Skeletal muscle tissue (tissue), 4 donors: ENCODE results near the gene ASF1B. TPM values are rescaled to one million over a fixed set of nuclear protein-coding genes. Genes with fewer than 3 reads are reported as not detected.

Source experiments
- H3K27ac ChIP-seq: one replicate; pipeline ENCODE4 v1.7.0; 2013; ENCODE audit warnings: mild to moderate bottlenecking, low read depth, low read length, inconsistent platforms
- H3K27me3 ChIP-seq, 3 donors: one replicate each; pipeline ENCODE4 v1.7.0; 2013; ENCODE audit warnings: low read length in 3 of 3; ENCODE audit not compliant: control insufficient read depth in 3 of 3, insufficient read depth in 3 of 3
- H3K36me3 ChIP-seq, 3 donors: one replicate each; pipeline ENCODE4 v1.7.0; 2013; ENCODE audit warnings: low read length in 3 of 3; ENCODE audit not compliant: control insufficient read depth in 3 of 3, insufficient read depth in 3 of 3
- H3K4me1 ChIP-seq, 3 donors: one replicate each; pipeline ENCODE4 v1.7.0; 2013; ENCODE audit warnings: low read length in 3 of 3, mild to moderate bottlenecking in 3 of 3; ENCODE audit not compliant: control insufficient read depth in 3 of 3, insufficient read depth in 3 of 3
- H3K4me3 ChIP-seq, 3 donors: one replicate each; pipeline ENCODE4 v1.7.0; 2013; ENCODE audit warnings: low read length in 3 of 3
- H3K9ac ChIP-seq, 3 donors: one replicate each; pipeline ENCODE4 v1.7.0; 2013; ENCODE audit warnings: low read length in 3 of 3, mild to moderate bottlenecking in 3 of 3, moderate library complexity in 2 of 3, low read depth in 1 of 3
- H3K9me3 ChIP-seq, 3 donors: one replicate each; pipeline ENCODE4 v1.7.0; 2013; ENCODE audit warnings: low read length in 3 of 3; ENCODE audit not compliant: control insufficient read depth in 3 of 3
- total RNA-seq: library from RNA; depleted of rRNA; stranded (reverse); fragments of >200 nt; gene quantifications from one replicate; pipeline ENCODE4 v1.2.3, GENCODE V29; 2014
- donor health status: Osteomylitis.

Gene ASF1B
- total RNA-seq, 1 donor from 2014 or later, result 3.7 TPM

DNA sequence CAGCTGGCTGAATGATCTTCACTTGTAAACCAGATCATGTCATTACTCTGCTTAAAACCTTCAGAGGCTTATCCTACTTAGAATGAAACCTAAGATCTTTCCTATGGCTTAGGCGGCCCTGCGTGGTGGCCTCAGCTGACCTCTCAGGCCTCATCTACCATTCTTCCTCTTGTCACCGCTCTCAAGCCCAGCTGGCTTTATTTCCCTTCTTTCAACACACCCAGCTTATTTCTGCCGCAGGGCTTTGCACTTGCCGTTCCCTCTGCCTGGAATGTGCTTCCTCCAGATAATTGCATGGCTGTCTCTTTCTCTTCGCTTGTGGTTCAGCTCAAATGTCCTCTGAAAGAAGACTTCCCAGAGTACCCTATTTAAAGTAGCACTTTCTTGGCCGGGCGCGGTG, 3.6 kb upstream of the ASF1B start:
- peak overlapping the region; percentile 9 for H3K27ac ChIP-seq
- no peaks in the 10 kb centered on the region for H3K9me3 ChIP-seq
- H3K4me3 ChIP-seq, result no peak overlapping the region
- no peaks in the 10 kb centered on the region for H3K36me3 ChIP-seq
- H3K27me3 ChIP-seq, result no peaks in the 10 kb centered on the region
- peaks cover 15 to 35% (median 32%) of the 10 kb centered on the region in 3 donors for H3K4me1 ChIP-seq
- peak overlapping the region in 2 of 3 donors; percentile 3 to 47 for H3K9ac ChIP-seq

GRCh38 chr19:14138576-14139265, 2.3 kb upstream of the ASF1B start:
- no peaks in the 10 kb centered on the region for H3K9me3 ChIP-seq
- peak overlapping the region in 2 of 3 donors; percentile 20 to 33 for H3K9ac ChIP-seq
- peak overlapping the region; percentile 13 for H3K27ac ChIP-seq
- peaks cover 15 to 39% (median 35%) of the 10 kb centered on the region in 3 donors for H3K4me1 ChIP-seq
- H3K4me3 ChIP-seq, result no peak overlapping the region
- no peaks in the 10 kb centered on the region for H3K36me3 ChIP-seq
- H3K27me3 ChIP-seq, result no peaks in the 10 kb centered on the region

GRCh38 chr19:14135985-14136508, 342 bp downstream of the ASF1B start:
- Histone ChIP-seq H3K9ac (peak overlapping the region in 1 of 3 donors; percentile 59), H3K9me3 (no peaks in the 10 kb centered on the region), H3K4me1 (peaks cover 15 to 39% (median 35%) of the 10 kb centered on the region in 3 donors), H3K4me3 (peak overlapping the region; percentile 63 to 76 (median 76)), H3K36me3 (no peaks in the 10 kb centered on the region), H3K27ac (peak overlapping the region; percentile 47), H3K27me3 (no peaks in the 10 kb centered on the region)

DNA sequence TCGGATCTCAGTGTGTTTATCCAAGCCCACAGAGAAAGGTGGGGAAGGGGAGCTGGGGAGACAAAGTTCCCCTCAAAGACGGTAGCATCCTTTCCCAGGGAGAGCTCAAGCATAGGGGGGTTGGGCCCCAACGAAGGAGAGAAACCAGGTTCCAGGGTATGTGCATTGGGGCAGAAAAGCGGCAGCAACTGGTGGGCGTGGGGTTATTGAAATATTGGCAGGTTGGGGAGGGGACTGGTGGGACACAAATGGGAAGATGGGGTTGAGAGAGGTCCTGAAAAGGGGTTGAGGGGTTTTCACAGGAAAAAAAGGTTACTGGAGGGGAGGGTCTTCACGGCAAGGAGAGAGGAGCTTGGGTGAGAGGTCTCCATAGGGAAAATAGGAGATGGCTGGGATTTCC, 1.0 kb downstream of the ASF1B start:
- Histone ChIP-seq H3K27me3 (no peaks in the 10 kb centered on the region), H3K9ac (no peak overlapping the region), H3K4me1 (peaks cover 15 to 40% (median 35%) of the 10 kb centered on the region in 3 donors), H3K36me3 (no peaks in the 10 kb centered on the region), H3K9me3 (no peaks in the 10 kb centered on the region), H3K4me3 (no peak overlapping the region), H3K27ac (no peak overlapping the region)

DNA sequence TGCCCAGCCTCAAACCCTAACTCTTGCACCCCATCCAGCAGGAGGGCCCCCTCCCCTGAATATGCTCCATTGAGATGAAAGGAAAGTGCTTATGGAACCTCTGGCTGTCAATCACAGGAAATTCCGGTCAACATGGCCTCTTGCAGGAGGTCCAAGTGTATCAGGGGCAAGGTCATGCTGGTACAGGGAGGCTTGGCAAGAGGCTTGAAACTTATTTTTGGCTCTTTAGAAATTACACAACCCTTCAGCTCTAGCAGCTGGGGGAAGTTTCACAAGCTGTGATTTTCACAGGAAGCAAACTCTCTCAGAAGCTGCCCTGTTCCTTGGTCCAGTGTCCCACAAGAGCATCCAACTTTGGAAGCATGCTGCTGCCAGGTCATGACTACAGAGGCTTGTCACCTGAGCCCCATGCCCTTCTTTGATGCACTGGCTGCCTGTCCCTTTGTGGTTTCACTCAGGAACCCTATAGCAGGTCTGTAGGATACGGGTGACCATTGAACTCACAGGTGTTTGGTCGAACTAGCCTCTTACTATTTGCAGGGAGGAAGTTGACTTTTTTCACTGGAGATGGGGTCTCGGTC, 8.4 kb downstream of the ASF1B start:
- Histone ChIP-seq H3K27me3 (no peaks in the 10 kb centered on the region), H3K4me3 (peak overlapping the region in 1 of 3 donors; percentile 31), H3K27ac (peak overlapping the region; percentile 69), H3K9ac (peak overlapping the region in 2 of 3 donors; percentile 15 to 63), H3K9me3 (no peaks in the 10 kb centered on the region), H3K4me1 (peaks cover 22 to 32% (median 25%) of the 10 kb centered on the region in 3 donors), H3K36me3 (no peaks in the 10 kb centered on the region)

DNA sequence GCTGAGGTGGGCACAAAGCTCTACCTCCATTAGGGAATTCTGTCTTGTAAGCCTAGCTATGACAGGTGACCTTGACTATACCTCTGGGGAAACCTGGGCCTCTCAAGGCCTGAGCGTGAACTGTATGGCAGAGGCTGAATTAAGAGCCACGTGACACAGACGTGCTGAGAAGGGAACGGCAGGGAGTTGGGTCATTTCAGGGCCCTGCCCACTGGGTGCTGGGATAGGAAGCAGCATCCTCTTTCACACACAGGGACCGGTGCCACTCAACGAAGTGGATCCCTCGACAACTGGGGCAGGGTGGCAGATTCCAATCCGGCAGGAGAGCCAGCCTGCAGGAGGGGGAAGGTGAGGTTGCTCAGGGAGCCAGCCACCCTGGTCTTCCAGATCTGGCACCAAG, 9.2 kb downstream of the ASF1B start:
- Histone ChIP-seq H3K9me3 (no peaks in the 10 kb centered on the region), H3K36me3 (no peaks in the 10 kb centered on the region), H3K27ac (peak overlapping the region; percentile 69), H3K9ac (peak overlapping the region in 2 of 3 donors; percentile 10 to 72), H3K4me3 (no peak overlapping the region), H3K27me3 (no peaks in the 10 kb centered on the region), H3K4me1 (peaks cover 22 to 32% (median 25%) of the 10 kb centered on the region in 3 donors)

DNA sequence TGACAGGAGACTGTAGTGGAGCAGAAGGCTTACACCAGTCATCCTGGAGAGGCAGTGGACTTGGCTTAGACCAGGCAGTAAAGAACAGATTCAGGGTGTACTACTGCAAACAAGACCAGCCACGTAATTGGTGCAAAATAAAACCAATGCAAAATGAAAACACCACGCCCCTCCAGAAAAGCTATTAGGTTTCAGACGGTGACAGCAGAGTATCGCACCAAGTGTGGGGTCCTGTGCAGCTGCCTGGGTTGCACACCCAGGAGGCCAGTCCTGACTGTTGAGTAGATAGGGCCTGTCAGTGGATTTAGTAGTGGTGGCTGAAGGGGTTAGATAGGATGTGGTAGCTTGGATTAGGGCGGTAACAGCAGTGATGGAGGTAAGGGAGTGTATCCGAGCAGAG, 13.5 kb downstream of the ASF1B start:
- Histone ChIP-seq H3K4me1 (peaks cover 30 to 38% (median 38%) of the 10 kb centered on the region in 3 donors), H3K36me3 (no peaks in the 10 kb centered on the region), H3K4me3 (no peak overlapping the region), H3K27me3 (no peaks in the 10 kb centered on the region), H3K9me3 (no peaks in the 10 kb centered on the region), H3K9ac (peak overlapping the region in 1 of 3 donors; percentile 25), H3K27ac (no peak overlapping the region)

DNA sequence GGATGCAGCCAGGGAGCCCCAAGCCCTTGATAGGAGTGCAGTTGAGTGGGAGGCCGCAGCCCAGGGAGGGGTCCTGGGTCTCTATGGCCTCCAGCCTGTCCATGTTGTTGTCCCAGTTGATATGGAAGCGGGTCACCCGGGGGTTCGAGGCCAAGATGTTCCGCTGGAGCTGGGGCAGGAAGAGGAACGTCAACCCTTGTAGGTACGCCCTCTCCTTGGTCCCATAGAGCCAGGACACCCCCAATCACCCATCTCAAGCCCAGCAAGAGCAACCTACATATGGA, 15.9 kb downstream of the ASF1B start:
- Histone ChIP-seq H3K9ac (peak overlapping the region in 2 of 3 donors; percentile 7 to 33), H3K9me3 (no peaks in the 10 kb centered on the region), H3K4me1 (peaks cover 33 to 42% (median 38%) of the 10 kb centered on the region in 3 donors), H3K27ac (peak overlapping the region; percentile 94), H3K36me3 (no peaks in the 10 kb centered on the region), H3K4me3 (no peak overlapping the region), H3K27me3 (no peaks in the 10 kb centered on the region)

GRCh38 chr19:14119644-14120496, 16.5 kb downstream of the ASF1B start:
- no peaks in the 10 kb centered on the region for H3K27me3 ChIP-seq
- peak overlapping the region in 1 of 3 donors; percentile 45 for H3K4me3 ChIP-seq
- H3K27ac ChIP-seq, result peak overlapping the region; percentile 94
- peaks cover 39 to 46% (median 40%) of the 10 kb centered on the region in 3 donors for H3K4me1 ChIP-seq
- H3K9me3 ChIP-seq, result no peaks in the 10 kb centered on the region
- peak overlapping the region; percentile 63 to 94 (median 76) for H3K9ac ChIP-seq
- H3K36me3 ChIP-seq, result no peaks in the 10 kb centered on the region
